Activated CD4-positive, alpha-beta T cell treated with anti-CD3 and anti-CD28 coated beads, Interleukin-2, amount 10 ng/mL, durations not matched to agents 24 days and 14 days (primary cell): Measurements from ENCODE around the gene ASIC1. TPM values are rescaled to one million over a fixed set of nuclear protein-coding genes. Genes with fewer than 3 reads are reported as not detected.

Experiments
- DNase-seq: peaks from one replicate; pipeline ENCODE4 v3.0.0; 2022
- H3K27ac Mint-ChIP-seq: one replicate; pipeline ENCODE4 v1.8.0; 2022; ENCODE audit warnings: mild to moderate bottlenecking, mixed read lengths
- H3K27me3 Mint-ChIP-seq: one replicate; pipeline ENCODE4 v1.8.0; 2022; ENCODE audit warnings: mixed read lengths
- H3K36me3 Mint-ChIP-seq: one replicate; pipeline ENCODE4 v1.8.0; 2022; ENCODE audit warnings: low read depth, mild to moderate bottlenecking, mixed read lengths
- H3K4me1 Mint-ChIP-seq: one replicate; pipeline ENCODE4 v1.8.0; 2021; ENCODE audit warnings: mixed read lengths
- H3K4me3 Mint-ChIP-seq: one replicate; pipeline ENCODE4 v1.8.0; 2022; ENCODE audit warnings: mild to moderate bottlenecking, moderate library complexity, mixed read lengths
- H3K9me3 Mint-ChIP-seq: one replicate; pipeline ENCODE4 v1.8.0; 2021; ENCODE audit warnings: mixed read lengths
- intact Hi-C: fragments of 100-400 bp; cut with micrococcal nuclease; formaldehyde crosslinking; loops from one replicate; pipeline ENCODE4 v1.15.1; 2023
- total RNA-seq: library from RNA; stranded (reverse); gene quantifications from 2 replicates; pipeline ENCODE4 v1.2.3, GENCODE V29; 2022

The ASIC1 gene
- total RNA-seq, 1 donor from 2014 or later = 19.7 TPM

- Mint-ChIP-seq H3K9me3 (no peaks in the 10 kb centered on the region), H3K4me1 (peaks cover 30% of the 10 kb centered on the region), H3K4me3 (no peak overlapping the region), H3K27ac (no peak overlapping the region), H3K27me3 (no peaks in the 10 kb centered on the region), H3K36me3 (peaks cover 47% of the 10 kb centered on the region)
- no peak for DNase-seq
- intact Hi-C loops = loop anchor here (2.0 kb wide), 1 partner anchor 87 kb away; no protein-coding TSS in a partner anchor
Observed at GRCh38 chr12:50087995-50088394, 30.6 kb downstream of the ASIC1 start.

- no peaks in the 10 kb centered on the region for H3K27me3 Mint-ChIP-seq
- no peaks in the 10 kb centered on the region for H3K9me3 Mint-ChIP-seq
- intact Hi-C loops = loop anchor here (2.0 kb wide), 1 partner anchor 86 kb away; no protein-coding TSS in a partner anchor
- DNase-seq = peak; percentile 89
- H3K4me1 Mint-ChIP-seq = peaks cover 28% of the 10 kb centered on the region
- H3K36me3 Mint-ChIP-seq = peaks cover 50% of the 10 kb centered on the region
- peak overlapping the region; percentile 1 for H3K27ac Mint-ChIP-seq
- no peak overlapping the region for H3K4me3 Mint-ChIP-seq
Observed at GRCh38 chr12:50088577-50089335, 31.4 kb downstream of the ASIC1 start.

GRCh38 chr12:50089730-50090129, 32.3 kb downstream of the ASIC1 start:
- Mint-ChIP-seq H3K4me1 (peaks cover 28% of the 10 kb centered on the region), H3K9me3 (no peaks in the 10 kb centered on the region), H3K27ac (no peak overlapping the region), H3K27me3 (no peaks in the 10 kb centered on the region), H3K4me3 (no peak overlapping the region), H3K36me3 (peaks cover 55% of the 10 kb centered on the region)
- intact Hi-C loops = loop anchor here (2.0 kb wide), 1 partner anchor 85 kb away; no protein-coding TSS in a partner anchor
- DNase-seq = no peak

- Mint-ChIP-seq H3K9me3 (no peaks in the 10 kb centered on the region), H3K4me1 (peaks cover 28% of the 10 kb centered on the region), H3K27ac (no peak overlapping the region), H3K27me3 (no peaks in the 10 kb centered on the region), H3K36me3 (peaks cover 60% of the 10 kb centered on the region), H3K4me3 (no peak overlapping the region)
- no peak for DNase-seq
- intact Hi-C loops = no loop called here
Observed at GRCh38 chr12:50090391-50090790, 33.0 kb downstream of the ASIC1 start.

GRCh38 chr12:50097952-50098351, 40.6 kb downstream of the ASIC1 start:
- intact Hi-C loops = no loop called here
- Mint-ChIP-seq H3K27ac (no peak overlapping the region), H3K27me3 (no peaks in the 10 kb centered on the region), H3K36me3 (peaks cover 61% of the 10 kb centered on the region), H3K4me3 (no peak overlapping the region), H3K9me3 (no peaks in the 10 kb centered on the region), H3K4me1 (peaks cover 2% of the 10 kb centered on the region)
- no peak for DNase-seq

GRCh38 chr12:50099302-50100008, 42.1 kb downstream of the ASIC1 start:
- no peaks in the 10 kb centered on the region for H3K9me3 Mint-ChIP-seq
- intact Hi-C loops = no loop called here
- peaks cover 54% of the 10 kb centered on the region for H3K36me3 Mint-ChIP-seq
- no peaks in the 10 kb centered on the region for H3K27me3 Mint-ChIP-seq
- no peak overlapping the region for H3K4me3 Mint-ChIP-seq
- DNase-seq = no peak
- peaks cover 5% of the 10 kb centered on the region for H3K4me1 Mint-ChIP-seq
- H3K27ac Mint-ChIP-seq = no peak overlapping the region

- intact Hi-C loops = no loop called here
- no peak for DNase-seq
- Mint-ChIP-seq H3K9me3 (no peaks in the 10 kb centered on the region), H3K36me3 (peaks cover 47% of the 10 kb centered on the region), H3K27me3 (no peaks in the 10 kb centered on the region), H3K4me3 (no peak overlapping the region), H3K27ac (no peak overlapping the region), H3K4me1 (peaks cover 5% of the 10 kb centered on the region)
Observed at GRCh38 chr12:50100561-50100960, 43.2 kb downstream of the ASIC1 start.

GRCh38 chr12:50101663-50102062, 44.3 kb downstream of the ASIC1 start:
- Mint-ChIP-seq H3K4me3 (no peak overlapping the region), H3K9me3 (no peaks in the 10 kb centered on the region), H3K27me3 (no peaks in the 10 kb centered on the region), H3K36me3 (peaks cover 36% of the 10 kb centered on the region), H3K4me1 (peaks cover 3% of the 10 kb centered on the region), H3K27ac (no peak overlapping the region)
- intact Hi-C loops = no loop called here
- DNase-seq = no peak

GRCh38 chr12:50102131-50102531, 44.7 kb downstream of the ASIC1 start:
- Mint-ChIP-seq H3K4me3 (no peak overlapping the region), H3K4me1 (peaks cover 3% of the 10 kb centered on the region), H3K27ac (no peak overlapping the region), H3K9me3 (no peaks in the 10 kb centered on the region), H3K27me3 (no peaks in the 10 kb centered on the region), H3K36me3 (peaks cover 31% of the 10 kb centered on the region)
- intact Hi-C loops = no loop called here
- DNase-seq = no peak

GRCh38 chr12:50102646-50103309, 45.4 kb downstream of the ASIC1 start:
- Mint-ChIP-seq H3K4me3 (no peak overlapping the region), H3K27me3 (no peaks in the 10 kb centered on the region), H3K4me1 (peaks cover 3% of the 10 kb centered on the region), H3K36me3 (peaks cover 27% of the 10 kb centered on the region), H3K9me3 (no peaks in the 10 kb centered on the region), H3K27ac (no peak overlapping the region)
- DNase-seq = no peak
- intact Hi-C loops = no loop called here

- Mint-ChIP-seq H3K4me3 (no peak overlapping the region), H3K27ac (no peak overlapping the region), H3K9me3 (no peaks in the 10 kb centered on the region), H3K27me3 (no peaks in the 10 kb centered on the region), H3K36me3 (peaks cover 21% of the 10 kb centered on the region), H3K4me1 (peaks cover 3% of the 10 kb centered on the region)
- intact Hi-C loops = no loop called here
- DNase-seq = no peak
Observed at GRCh38 chr12:50103351-50103750, 46.0 kb downstream of the ASIC1 start.

- Mint-ChIP-seq H3K4me3 (no peak within 1 kb of the TSS), H3K27ac (no peak within 1 kb of the TSS)
Observed at GRCh38 chr12:50103767-50104321, 46.4 kb downstream of the ASIC1 start, which contains the start of gene GPD1. Gene GPD1 (plus strand): TSS chr12:50104008. CDS start chr12:50104051, 43 bp downstream.

GRCh38 chr12:50104417-50105366, 47.3 kb downstream of the ASIC1 start:
- H3K36me3 Mint-ChIP-seq = peaks cover 9% of the 10 kb centered on the region
- H3K4me3 Mint-ChIP-seq = no peak overlapping the region
- intact Hi-C loops = no loop called here
- no peaks in the 10 kb centered on the region for H3K9me3 Mint-ChIP-seq
- no peak overlapping the region for H3K27ac Mint-ChIP-seq
- no peaks in the 10 kb centered on the region for H3K27me3 Mint-ChIP-seq
- peaks cover 3% of the 10 kb centered on the region for H3K4me1 Mint-ChIP-seq
- DNase-seq = no peak

More at GRCh38 chr12:50103767-50104321, 46.4 kb downstream of the ASIC1 start, which contains the start of gene GPD1:
- DNase-seq = no peak
- H3K9me3 Mint-ChIP-seq = no peaks in the 10 kb centered on the region
- H3K36me3 Mint-ChIP-seq = peaks cover 16% of the 10 kb centered on the region
- no peaks in the 10 kb centered on the region for H3K27me3 Mint-ChIP-seq
- peaks cover 3% of the 10 kb centered on the region for H3K4me1 Mint-ChIP-seq
- intact Hi-C loops = no loop called here
